Epithelial cell of alveolus of lung (primary cell): Measurements from ENCODE around the gene OR56B4. TPM values are rescaled to one million over a fixed set of nuclear protein-coding genes. Genes with fewer than 3 reads are reported as not detected.

Experiments
- total RNA-seq: library from RNA; depleted of rRNA; stranded (reverse); fragments of >200 nt; gene quantifications from 2 replicates; pipeline ENCODE4 v1.2.1, GENCODE V29; 2015

The OR56B4 gene
- not detected in 2 replicates for total RNA-seq

GRCh38 chr11:6107384-6107783, at the start of gene OR56B4:
Gene OR56B4, plus strand, starts transcription at chr11:6107684. Its CDS starts 95 bp downstream, at chr11:6107779.

Other genes starting within 250 kb of the OR56B4 start
- not detected in 2 replicates for gene OR52E8, start 250.0 kb upstream of the OR56B4 start, total RNA-seq
- gene OR52E4, start 227.1 kb upstream of the OR56B4 start, total RNA-seq: not detected in 2 replicates
- not detected in 2 replicates for gene OR52E5, start 214.5 kb upstream of the OR56B4 start, total RNA-seq
- not detected in 2 replicates for gene OR56A3, start 165.4 kb upstream of the OR56B4 start, total RNA-seq
- gene OR56A5, start 139.2 kb upstream of the OR56B4 start, total RNA-seq: not detected in 2 replicates
- gene OR52L1, start 120.7 kb upstream of the OR56B4 start, total RNA-seq: not detected in 2 replicates
- gene OR56A4, start 100.7 kb upstream of the OR56B4 start, total RNA-seq: not detected in 2 replicates
- not detected in 2 replicates for gene OR56A1, start 76.9 kb upstream of the OR56B4 start, total RNA-seq
- gene OR52B2, start 62.6 kb downstream of the OR56B4 start, total RNA-seq: not detected in 2 replicates
- gene OR52W1, start 91.5 kb downstream of the OR56B4 start, total RNA-seq: not detected in 2 replicates
- not detected in 2 replicates for gene C11orf42, start 97.9 kb downstream of the OR56B4 start, total RNA-seq
- 21.1 and 25.6 TPM in 2 replicates for gene FHIP1B, start 127.0 kb downstream of the OR56B4 start, total RNA-seq
- gene CNGA4, start 131.4 kb downstream of the OR56B4 start, total RNA-seq: 0.16 TPM in 1 of 2 replicates, not detected in the other
- gene CCKBR, start 152.2 kb downstream of the OR56B4 start, total RNA-seq: not detected in 2 replicates
- gene CAVIN3, start 212.8 kb downstream of the OR56B4 start, total RNA-seq: 114 and 694 TPM in 2 replicates